SK-N-SH (cell line): ENCODE data around the gene ANKFN1. TPM values are rescaled to one million over a fixed set of nuclear protein-coding genes. Genes with fewer than 3 reads are reported as not detected.

ENCODE experiments used
- CTCF ChIA-PET: fragments of 300-600, 350-600 bp; formaldehyde crosslinking; extraction: SDS; loops from one replicate; lab custom pipeline; 2021; lab: Yijun Ruan, JAX
- POLR2A ChIA-PET: fragments of 350-600 bp; sonication (Branson Sonifier 250); formaldehyde crosslinking; extraction: SDS; loops from one replicate; lab custom pipeline; 2020; ENCODE audit warnings: antibody characterized with exemption, inconsistent platforms; lab: Yijun Ruan, JAX
- DNase-seq: peaks from one replicate; pipeline ENCODE4 v3.0.0; 2012
- H2AFZ ChIP-seq: fragments of 200-600 bp; sonication (generic); 2 replicates; pipeline ENCODE4 v1.8.1; 2016; ENCODE audit warnings: antibody characterized with exemption, mild to moderate bottlenecking, low read depth
- H3F3A ChIP-seq: fragments of 200-600 bp; sonication (generic); replicated peaks from 2 replicates; pipeline ENCODE3; 2016; ENCODE audit warnings: antibody characterized with exemption, mild to moderate bottlenecking; ENCODE audit not compliant: insufficient read depth
- H3K27ac ChIP-seq, 2 experiments: fragments of 200-500 bp in 1 of 2; fragments of 200-600 bp in 1 of 2; sonication (Bioruptor generic) in 1 of 2; sonication (generic), shearing (Covaris generic) in 1 of 2; 2 replicates each; pipeline versions ENCODE4 v1.5.1 to v1.6.1; 2014 to 2016; ENCODE audit warnings: low read depth in 2 of 2, inconsistent platforms in 1 of 2, low read length in 1 of 2, mild to moderate bottlenecking in 1 of 2, mixed read lengths in 1 of 2
- H3K27me3 ChIP-seq: fragments of 200-600 bp; sonication (generic), shearing (Covaris generic); 2 replicates; pipeline ENCODE4 v1.6.1; 2016; ENCODE audit warnings: mixed run types; ENCODE audit not compliant: insufficient read depth
- H3K36me3 ChIP-seq, 2 experiments: fragments of 200-500 bp in 1 of 2; fragments of 200-600 bp in 1 of 2; sonication (Bioruptor generic) in 1 of 2; sonication (generic) in 1 of 2; replicated peaks in 1 of 2; 2 replicates each; pipeline versions ENCODE3 to v1.5.1; 2014 to 2016; ENCODE audit warnings: low read length in 1 of 2, mild to moderate bottlenecking in 1 of 2; ENCODE audit not compliant: insufficient read depth in 2 of 2, control insufficient read depth in 1 of 2
- H3K4me1 ChIP-seq, 2 experiments: fragments of 200-500 bp in 1 of 2; fragments of 200-600 bp in 1 of 2; sonication (Bioruptor generic) in 1 of 2; sonication (generic), shearing (Covaris generic) in 1 of 2; 2 replicates each; pipeline versions ENCODE4 v1.5.1 to v1.6.1; 2014 to 2016; ENCODE audit warnings: low read depth in 1 of 2, low read length in 1 of 2, mixed run types in 1 of 2; ENCODE audit not compliant: insufficient read depth in 2 of 2, control insufficient read depth in 1 of 2
- H3K4me2 ChIP-seq: fragments of 200-600 bp; sonication (generic), shearing (Covaris generic); 2 replicates; pipeline ENCODE4 v1.6.1; 2017; ENCODE audit warnings: mixed run types
- H3K4me3 ChIP-seq, 2 experiments: fragments of 200-500 bp in 1 of 2; fragments of 200-600 bp in 1 of 2; sonication (Bioruptor generic) in 1 of 2; sonication (generic), shearing (Covaris generic) in 1 of 2; 2 replicates each; pipeline versions ENCODE4 v1.5.1 to v1.8.1; 2014 to 2016; ENCODE audit warnings: low read depth in 2 of 2, inconsistent platforms in 1 of 2, low read length in 1 of 2, mild to moderate bottlenecking in 1 of 2, mixed read lengths in 1 of 2, moderate library complexity in 1 of 2
- H3K79me2 ChIP-seq: fragments of 200-600 bp; sonication (generic); 2 replicates; pipeline ENCODE4 v1.8.1; 2017; ENCODE audit warnings: mild to moderate bottlenecking; ENCODE audit not compliant: insufficient read depth
- H3K9ac ChIP-seq: fragments of 200-600 bp; sonication (generic); 2 replicates; pipeline ENCODE4 v1.6.1; 2017; ENCODE audit warnings: mixed run types
- H3K9me2 ChIP-seq: fragments of 200-600 bp; sonication (generic); 2 replicates; pipeline ENCODE4 v1.6.1; 2017; ENCODE audit warnings: mixed run types
- H3K9me3 ChIP-seq: fragments of 200-600 bp; sonication (generic); 2 replicates; pipeline ENCODE4 v1.6.1; 2017; ENCODE audit warnings: mixed run types, mild to moderate bottlenecking, moderate library complexity
- H4K20me1 ChIP-seq: fragments of 200-600 bp; sonication (generic); 2 replicates; pipeline ENCODE4 v1.6.1; 2017; ENCODE audit warnings: mild to moderate bottlenecking, mixed run types; ENCODE audit not compliant: insufficient read depth
- ELF1 ChIP-seq: IDR thresholded peaks from 2 replicates; pipeline ENCODE4 v1.4.0; 2012
- EZH2phosphoT487 ChIP-seq: fragments of 200-600 bp; sonication (generic); IDR thresholded peaks from 2 replicates; pipeline ENCODE4 v1.6.1; 2017; ENCODE audit warnings: low read depth, mixed run types, mild to moderate bottlenecking, antibody characterized with exemption, moderate library complexity, borderline replicate concordance
- FOXM1 ChIP-seq: IDR thresholded peaks from 2 replicates; pipeline ENCODE4 v1.4.0; 2012; ENCODE audit warnings: low read depth, mild to moderate bottlenecking
- GATA2 ChIP-seq: sonication (generic); formaldehyde crosslinking; IDR thresholded peaks from 2 replicates; pipeline ENCODE4 v1.5.0; 2020; ENCODE audit warnings: mild to moderate bottlenecking, missing genetic modification reagents
- MXI1 ChIP-seq: IDR thresholded peaks from 2 replicates; pipeline ENCODE4 v1.6.1; 2012; ENCODE audit warnings: mild to moderate bottlenecking, low read depth, low read length, improper control_type of control experiment
- RAD21 ChIP-seq: IDR thresholded peaks from 2 replicates; pipeline ENCODE4 v1.6.1; 2012; ENCODE audit warnings: mild to moderate bottlenecking, low read length
- RCOR1 ChIP-seq: fragments of 150-350 bp; IDR thresholded peaks from 2 replicates; pipeline ENCODE4 v1.6.1; 2017; ENCODE audit warnings: antibody characterized with exemption, low read length
- REST ChIP-seq: IDR thresholded peaks from 2 replicates; pipeline ENCODE4 v1.6.1; 2012; ENCODE audit warnings: mild to moderate bottlenecking, low read depth, low read length, moderate library complexity
- SMC3 ChIP-seq: IDR thresholded peaks from 2 replicates; pipeline ENCODE4 v1.6.1; 2012; ENCODE audit warnings: low read depth, low read length, improper control_type of control experiment
- TAF1 ChIP-seq: IDR thresholded peaks from 2 replicates; pipeline ENCODE4 v1.6.1; 2012; ENCODE audit warnings: low read depth, mild to moderate bottlenecking, low read length, moderate library complexity, borderline replicate concordance
- TCF12 ChIP-seq: IDR thresholded peaks from 2 replicates; pipeline ENCODE4 v1.4.0; 2012
- YY1 ChIP-seq: IDR thresholded peaks from 2 replicates; pipeline ENCODE4 v1.4.0; 2012; ENCODE audit warnings: low read depth, mild to moderate bottlenecking
- WGBS: methylation state at CpG from one replicate; pipeline ENCODE4 v1.1.6; 2017; ENCODE audit warnings: low lambda C conversion rate; 5-methylcytosine and 5-hydroxymethylcytosine counted together
- polyA plus RNA-seq, 3 experiments: library from polyadenylated mRNA; depleted of rRNA; stranded (reverse); fragments of >200 nt; gene quantifications; 2 replicates each; pipeline ENCODE4 v1.2.3, GENCODE V29; 2012
- TF ChIP-seq, protein P1 (sequence below): fragments of 150-350 bp; IDR thresholded peaks from 2 replicates; pipeline ENCODE4 v1.6.1; 2017; ENCODE audit warnings: antibody characterized with exemption, low read length, low read depth, borderline replicate concordance
- TF ChIP-seq, protein P2 (sequence below): fragments of 150-350 bp; IDR thresholded peaks from 2 replicates; pipeline ENCODE4 v1.6.1; 2016; ENCODE audit warnings: mild to moderate bottlenecking, low read depth, low read length

Gene ANKFN1
- polyA plus RNA-seq, 1 of the 3 experiments (the other 2 are of a cell fraction): 0.07 TPM

DNA sequence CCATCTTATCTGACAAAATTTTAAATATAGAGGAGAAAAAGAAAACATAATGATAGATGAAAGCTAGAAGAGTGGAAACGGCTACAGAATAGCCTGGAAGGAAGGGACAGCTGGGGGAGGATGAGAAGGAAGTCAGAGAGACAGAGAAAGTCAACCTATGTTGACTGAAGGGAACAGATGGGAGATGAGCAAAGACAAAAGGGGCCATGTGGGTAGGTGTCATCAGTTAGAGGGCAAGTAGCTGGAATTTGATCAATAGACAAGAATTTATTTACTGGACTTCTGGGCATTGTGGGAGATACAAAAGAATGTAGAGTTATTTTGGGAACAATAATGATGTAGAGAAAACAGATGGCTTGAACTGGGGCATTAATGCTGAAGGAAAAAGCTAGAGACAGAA is 194.4 kb downstream of the ANKFN1 start:
- 2% methylated on average over 1 of the region's 1 CpG for WGBS
- ChIA-PET POLR2A (no interaction called here), CTCF (no interaction called here)
- Histone ChIP-seq H3K4me3 (no peak overlapping the region), H3K4me1 (no peaks in the 10 kb centered on the region), H3K79me2 (no peaks in the 10 kb centered on the region), H3K9me3 (no peaks in the 10 kb centered on the region), H3K36me3 (no peaks in the 10 kb centered on the region), H3K27me3 (no peaks in the 10 kb centered on the region), H3K27ac (no peak overlapping the region), H3K4me2 (no peak overlapping the region), H3F3A (no peaks in the 10 kb centered on the region), H2AFZ (no peak overlapping the region)
- DNase-seq: no peak
- TF ChIP-seq REST (no peak), FOXM1 (no peak), ELF1 (no peak), TCF12 (no peak), MXI1 (no peak), EZH2phosphoT487 (no peak), RAD21 (no peak), TAF1 (no peak), RCOR1 (no peak), YY1 (no peak), GATA2 (CRISPR knock-in tag) (no peak), SMC3 (no peak)
- TF ChIP-seq, protein P1, sequence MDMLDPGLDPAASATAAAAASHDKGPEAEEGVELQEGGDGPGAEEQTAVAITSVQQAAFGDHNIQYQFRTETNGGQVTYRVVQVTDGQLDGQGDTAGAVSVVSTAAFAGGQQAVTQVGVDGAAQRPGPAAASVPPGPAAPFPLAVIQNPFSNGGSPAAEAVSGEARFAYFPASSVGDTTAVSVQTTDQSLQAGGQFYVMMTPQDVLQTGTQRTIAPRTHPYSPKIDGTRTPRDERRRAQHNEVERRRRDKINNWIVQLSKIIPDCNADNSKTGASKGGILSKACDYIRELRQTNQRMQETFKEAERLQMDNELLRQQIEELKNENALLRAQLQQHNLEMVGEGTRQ: no peak
- TF ChIP-seq, protein P2, sequence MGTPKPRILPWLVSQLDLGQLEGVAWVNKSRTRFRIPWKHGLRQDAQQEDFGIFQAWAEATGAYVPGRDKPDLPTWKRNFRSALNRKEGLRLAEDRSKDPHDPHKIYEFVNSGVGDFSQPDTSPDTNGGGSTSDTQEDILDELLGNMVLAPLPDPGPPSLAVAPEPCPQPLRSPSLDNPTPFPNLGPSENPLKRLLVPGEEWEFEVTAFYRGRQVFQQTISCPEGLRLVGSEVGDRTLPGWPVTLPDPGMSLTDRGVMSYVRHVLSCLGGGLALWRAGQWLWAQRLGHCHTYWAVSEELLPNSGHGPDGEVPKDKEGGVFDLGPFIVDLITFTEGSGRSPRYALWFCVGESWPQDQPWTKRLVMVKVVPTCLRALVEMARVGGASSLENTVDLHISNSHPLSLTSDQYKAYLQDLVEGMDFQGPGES: no peak
- TF ChIP-seq, all 33 proteins: peak for 0
- Histone ChIP-seq H3K9ac (no peak overlapping the region), H4K20me1 (no peaks in the 10 kb centered on the region), H3K9me2 (no peaks in the 10 kb centered on the region)
